Skeletal muscle satellite cell (primary cell): ENCODE measurements around the gene OR2H1.

ENCODE experiments used
- H3K27me3 ChIP-seq: 2 replicates; pipeline ENCODE4 v1.7.0; 2013; ENCODE audit warnings: low read length; ENCODE audit not compliant: control insufficient read depth, insufficient read depth
- H3K36me3 ChIP-seq: 2 replicates; pipeline ENCODE4 v1.7.0; 2013; ENCODE audit warnings: mild to moderate bottlenecking, control low read depth, low read length; ENCODE audit not compliant: insufficient read depth
- H3K4me1 ChIP-seq: 2 replicates; pipeline ENCODE4 v1.7.0; 2013; ENCODE audit warnings: low read length; ENCODE audit not compliant: control insufficient read depth, insufficient read depth
- H3K4me2 ChIP-seq: 2 replicates; pipeline ENCODE4 v1.7.0; 2013; ENCODE audit warnings: mild to moderate bottlenecking, low read length
- H3K4me3 ChIP-seq: 2 replicates; pipeline ENCODE4 v1.7.0; 2013; ENCODE audit warnings: low read length
- H3K9ac ChIP-seq: 2 replicates; pipeline ENCODE4 v1.7.0; 2013; ENCODE audit warnings: mild to moderate bottlenecking, low read depth, low read length, moderate library complexity
- H3K9me3 ChIP-seq: replicated peaks from 2 replicates; pipeline ENCODE4 v1.7.0; 2013; ENCODE audit warnings: mild to moderate bottlenecking, control low read depth, low read length

The OR2H1 gene

GRCh38 chr6:29510746-29511300 is 53.9 kb downstream of the OR2H1 start:
- Histone ChIP-seq H3K9ac (no peak overlapping the region), H3K36me3 (no peaks in the 10 kb centered on the region), H3K9me3 (no peaks in the 10 kb centered on the region), H3K4me1 (no peaks in the 10 kb centered on the region), H3K4me2 (no peak overlapping the region), H3K27me3 (no peaks in the 10 kb centered on the region), H3K4me3 (no peak overlapping the region)
